Neural progenitor cell (in vitro differentiated cells): ENCODE data around the gene OBSL1.

Source experiments
- EZH2 ChIP-seq: fragments of 200-600 bp; sonication (generic); IDR thresholded peaks from 2 replicates; pipeline ENCODE4 v1.6.1; 2017; ENCODE audit warnings: antibody characterized with exemption, mild to moderate bottlenecking, moderate library complexity
- EZH2phosphoT487 ChIP-seq: fragments of 200-600 bp; sonication (generic); IDR thresholded peaks from 2 replicates; pipeline ENCODE4 v1.6.1; 2017; ENCODE audit warnings: antibody characterized with exemption
- TF ChIP-seq, protein P1 (sequence below): fragments of 200-600 bp; sonication (generic); IDR thresholded peaks from 2 replicates; pipeline ENCODE4 v1.5.1; 2017; ENCODE audit warnings: antibody characterized with exemption, mild to moderate bottlenecking

GRCh38 chr2:219531639-219532377 is 39.5 kb downstream of the OBSL1 start:
- TF ChIP-seq, protein P1, sequence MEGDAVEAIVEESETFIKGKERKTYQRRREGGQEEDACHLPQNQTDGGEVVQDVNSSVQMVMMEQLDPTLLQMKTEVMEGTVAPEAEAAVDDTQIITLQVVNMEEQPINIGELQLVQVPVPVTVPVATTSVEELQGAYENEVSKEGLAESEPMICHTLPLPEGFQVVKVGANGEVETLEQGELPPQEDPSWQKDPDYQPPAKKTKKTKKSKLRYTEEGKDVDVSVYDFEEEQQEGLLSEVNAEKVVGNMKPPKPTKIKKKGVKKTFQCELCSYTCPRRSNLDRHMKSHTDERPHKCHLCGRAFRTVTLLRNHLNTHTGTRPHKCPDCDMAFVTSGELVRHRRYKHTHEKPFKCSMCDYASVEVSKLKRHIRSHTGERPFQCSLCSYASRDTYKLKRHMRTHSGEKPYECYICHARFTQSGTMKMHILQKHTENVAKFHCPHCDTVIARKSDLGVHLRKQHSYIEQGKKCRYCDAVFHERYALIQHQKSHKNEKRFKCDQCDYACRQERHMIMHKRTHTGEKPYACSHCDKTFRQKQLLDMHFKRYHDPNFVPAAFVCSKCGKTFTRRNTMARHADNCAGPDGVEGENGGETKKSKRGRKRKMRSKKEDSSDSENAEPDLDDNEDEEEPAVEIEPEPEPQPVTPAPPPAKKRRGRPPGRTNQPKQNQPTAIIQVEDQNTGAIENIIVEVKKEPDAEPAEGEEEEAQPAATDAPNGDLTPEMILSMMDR, result no peak
- TF ChIP-seq EZH2 (no peak), EZH2phosphoT487 (no peak)
